Measurements from ENCODE around the gene APPBP2. TPM values are rescaled to one million over a fixed set of nuclear protein-coding genes. Genes with fewer than 3 reads are reported as not detected.

APPBP2 gene
- total RNA-seq, 2 experiments from 2014 or later = 18.5 to 18.7 TPM

DNA sequence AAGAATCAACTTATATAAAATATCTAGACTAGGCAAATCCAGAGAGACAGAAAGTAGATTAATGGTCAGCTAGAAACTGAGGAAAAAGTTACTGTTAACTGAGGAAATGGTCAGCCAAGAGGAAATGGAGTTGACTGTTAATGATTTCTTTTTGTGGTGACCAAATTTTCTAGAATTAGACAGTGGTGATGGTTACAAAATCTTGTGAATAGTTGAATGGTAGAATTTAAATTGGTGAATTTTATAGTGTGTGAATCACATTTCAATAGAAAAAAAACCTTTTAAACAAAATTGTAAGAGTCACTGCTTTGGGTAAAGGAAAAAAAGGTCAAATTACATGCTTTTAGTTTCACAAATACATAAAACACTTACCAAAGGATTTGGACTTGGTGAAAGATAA lies 30.0 kb downstream of the APPBP2 start:
- Histone ChIP-seq H3K4me1 (ENCODE audit: insufficient read depth, low read length) (no peaks in the 10 kb centered on the region), H3K4me3 (ENCODE audit: low read length) (no peak overlapping the region), H3K36me3 (ENCODE audit: insufficient read depth, low read length) (peaks cover 75% of the 10 kb centered on the region), H3K27ac (ENCODE audit: low read depth in 1 of 2, low read length in 2 of 2) (no peak overlapping the region), H3K9me3 (ENCODE audit: control insufficient read depth in 1 of 2, insufficient read depth in 1 of 2, low read length in 2 of 2) (peaks cover 14% of the 10 kb centered on the region in 2 experiments), H3K27me3 (ENCODE audit: control insufficient read depth in 1 of 2, insufficient read depth in 2 of 2, low read length in 2 of 2) (no peaks in the 10 kb centered on the region)
- H3K9me3 Mint-ChIP-seq = peaks cover 1% of the 10 kb centered on the region
- no peak for DNase-seq
- peaks cover 96% of the 10 kb centered on the region for H3K36me3 Mint-ChIP-seq (ENCODE audit: low read depth)
- peaks cover 5% of the 10 kb centered on the region for H3K4me1 Mint-ChIP-seq (ENCODE audit: low read depth)
- TF ChIP-seq, protein P1, sequence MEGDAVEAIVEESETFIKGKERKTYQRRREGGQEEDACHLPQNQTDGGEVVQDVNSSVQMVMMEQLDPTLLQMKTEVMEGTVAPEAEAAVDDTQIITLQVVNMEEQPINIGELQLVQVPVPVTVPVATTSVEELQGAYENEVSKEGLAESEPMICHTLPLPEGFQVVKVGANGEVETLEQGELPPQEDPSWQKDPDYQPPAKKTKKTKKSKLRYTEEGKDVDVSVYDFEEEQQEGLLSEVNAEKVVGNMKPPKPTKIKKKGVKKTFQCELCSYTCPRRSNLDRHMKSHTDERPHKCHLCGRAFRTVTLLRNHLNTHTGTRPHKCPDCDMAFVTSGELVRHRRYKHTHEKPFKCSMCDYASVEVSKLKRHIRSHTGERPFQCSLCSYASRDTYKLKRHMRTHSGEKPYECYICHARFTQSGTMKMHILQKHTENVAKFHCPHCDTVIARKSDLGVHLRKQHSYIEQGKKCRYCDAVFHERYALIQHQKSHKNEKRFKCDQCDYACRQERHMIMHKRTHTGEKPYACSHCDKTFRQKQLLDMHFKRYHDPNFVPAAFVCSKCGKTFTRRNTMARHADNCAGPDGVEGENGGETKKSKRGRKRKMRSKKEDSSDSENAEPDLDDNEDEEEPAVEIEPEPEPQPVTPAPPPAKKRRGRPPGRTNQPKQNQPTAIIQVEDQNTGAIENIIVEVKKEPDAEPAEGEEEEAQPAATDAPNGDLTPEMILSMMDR (IDR thresholded peaks at IDR 0.05) = no peak
- intact Hi-C loops (cut with DNase I, micrococcal nuclease) = no loop called here
- H3K27me3 Mint-ChIP-seq = no peaks in the 10 kb centered on the region
- CTCF ChIA-PET = interaction anchor here (0.6 kb wide), 1 partner anchor 42 kb away, joined by 3 read pairs; no protein-coding TSS in a partner anchor
- no peak overlapping the region for H3K4me3 Mint-ChIP-seq
- H3K27ac Mint-ChIP-seq = no peak overlapping the region
- ATAC-seq (ENCODE audit: poor library complexity) = no peak
- POLR2A ChIA-PET = no interaction called here

DNA sequence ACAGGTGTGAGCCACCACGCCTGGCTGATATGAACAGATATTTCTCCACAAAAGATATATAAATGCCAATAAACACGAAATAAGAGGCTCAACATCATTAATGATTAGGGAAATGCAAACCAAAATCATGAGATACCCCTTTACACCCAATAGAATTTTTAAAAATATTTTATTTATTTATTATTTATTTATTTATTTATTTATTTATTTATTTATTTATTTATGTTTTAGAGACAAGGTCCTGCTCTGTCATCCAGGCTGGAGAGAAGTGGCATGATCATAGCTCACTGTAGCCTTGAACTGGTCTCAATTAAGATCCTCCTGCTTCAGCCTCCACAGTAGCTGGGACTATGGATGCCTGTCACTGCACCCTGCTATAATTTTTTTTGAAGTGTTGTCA lies 30.8 kb downstream of the APPBP2 start:
- peaks cover 14% of the 10 kb centered on the region in 2 experiments for H3K9me3 ChIP-seq (ENCODE audit: control insufficient read depth in 1 of 2, insufficient read depth in 1 of 2, low read length in 2 of 2)
- no peak for ATAC-seq (ENCODE audit: poor library complexity)
- Mint-ChIP-seq H3K9me3 (peaks cover 5% of the 10 kb centered on the region), H3K4me3 (no peak overlapping the region), H3K36me3 (ENCODE audit: low read depth) (peaks cover 97% of the 10 kb centered on the region), H3K4me1 (ENCODE audit: low read depth) (peaks cover 5% of the 10 kb centered on the region), H3K27ac (no peak overlapping the region), H3K27me3 (no peaks in the 10 kb centered on the region)
- TF ChIP-seq, protein P1 (IDR thresholded peaks at IDR 0.05) = no peak
- H3K4me3 ChIP-seq (ENCODE audit: low read length) = no peak overlapping the region
- no peak overlapping the region for H3K27ac ChIP-seq (ENCODE audit: low read depth in 1 of 2, low read length in 2 of 2)
- H3K36me3 ChIP-seq (ENCODE audit: insufficient read depth, low read length) = peaks cover 78% of the 10 kb centered on the region
- intact Hi-C loops (cut with DNase I, micrococcal nuclease) = no loop called here
- CTCF ChIA-PET = no interaction called here
- no peak for DNase-seq
- POLR2A ChIA-PET = no interaction called here
- H3K4me1 ChIP-seq (ENCODE audit: insufficient read depth, low read length) = no peaks in the 10 kb centered on the region
- H3K27me3 ChIP-seq (ENCODE audit: control insufficient read depth in 1 of 2, insufficient read depth in 2 of 2, low read length in 2 of 2) = no peaks in the 10 kb centered on the region

DNA sequence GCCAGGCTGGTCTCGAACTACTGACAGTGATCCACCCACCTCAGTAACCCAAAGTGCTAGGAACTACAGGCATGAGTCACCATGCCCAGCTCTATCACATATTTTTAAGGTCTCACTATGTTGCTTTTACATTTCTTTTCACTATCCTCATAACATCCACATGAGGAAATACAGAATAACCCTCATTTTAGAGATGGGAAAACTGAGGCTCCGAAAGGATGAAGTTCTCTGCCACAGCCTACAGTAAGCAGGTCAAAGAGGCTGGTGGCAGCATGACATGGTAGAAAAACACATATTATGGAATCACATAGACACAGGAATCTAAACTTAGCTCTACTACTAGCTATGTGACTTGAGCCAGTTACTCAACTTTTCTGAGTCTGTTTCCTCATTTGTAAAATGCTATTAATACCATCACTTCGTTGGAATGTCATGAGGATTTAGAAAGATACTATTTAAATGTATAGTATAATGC lies 32.2 kb downstream of the APPBP2 start:
- no peak overlapping the region for H3K27ac ChIP-seq (ENCODE audit: low read depth in 1 of 2, low read length in 2 of 2)
- ATAC-seq (ENCODE audit: poor library complexity) (no peak), DNase-seq (no peak)
- intact Hi-C loops (cut with DNase I, micrococcal nuclease) = no loop called here
- no peaks in the 10 kb centered on the region for H3K4me1 ChIP-seq (ENCODE audit: insufficient read depth, low read length)
- H3K4me1 Mint-ChIP-seq (ENCODE audit: low read depth) = no peaks in the 10 kb centered on the region
- H3K4me3 Mint-ChIP-seq = no peak overlapping the region
- H3K36me3 Mint-ChIP-seq (ENCODE audit: low read depth) = peaks cover 96% of the 10 kb centered on the region
- no peaks in the 10 kb centered on the region for H3K27me3 ChIP-seq (ENCODE audit: control insufficient read depth in 1 of 2, insufficient read depth in 2 of 2, low read length in 2 of 2)
- peaks cover 14% of the 10 kb centered on the region in 2 experiments for H3K9me3 ChIP-seq (ENCODE audit: control insufficient read depth in 1 of 2, insufficient read depth in 1 of 2, low read length in 2 of 2)
- CTCF ChIA-PET = no interaction called here
- no peak overlapping the region for H3K4me3 ChIP-seq (ENCODE audit: low read length)
- H3K36me3 ChIP-seq (ENCODE audit: insufficient read depth, low read length) = peaks cover 73% of the 10 kb centered on the region
- no peak overlapping the region for H3K27ac Mint-ChIP-seq
- POLR2A ChIA-PET = no interaction called here
- TF ChIP-seq, protein P1 (IDR thresholded peaks at IDR 0.05) = no peak
- peaks cover 5% of the 10 kb centered on the region for H3K9me3 Mint-ChIP-seq
- no peaks in the 10 kb centered on the region for H3K27me3 Mint-ChIP-seq

Data from CD4-positive, alpha-beta T cell (primary cell).